Astrocyte (in vitro differentiated cells and primary cell): ENCODE data around the gene B4GALT1. TPM values are rescaled to one million over a fixed set of nuclear protein-coding genes. Genes with fewer than 3 reads are reported as not detected.

Experiments
- DNase-seq: peaks from one replicate; pipeline ENCODE4 v3.0.0-alpha.2; 2010; ENCODE audit warnings: low read depth
- FAIRE-seq: peaks from 2 replicates; lab custom pipeline; 2011; peaks lifted over from hg19 to GRCh38; lab: Jason Lieb, UNC
- H2AFZ ChIP-seq: 2 replicates; pipeline ENCODE4 v1.6.0; 2012; ENCODE audit warnings: low read depth, low read length, inconsistent platforms
- H3K27ac ChIP-seq: 2 replicates; pipeline ENCODE4 v1.5.1; 2011; ENCODE audit warnings: low read depth, low read length, inconsistent platforms
- H3K27me3 ChIP-seq: 2 replicates; pipeline ENCODE4 v1.6.0; 2011; ENCODE audit warnings: low read length, inconsistent platforms; ENCODE audit not compliant: insufficient read depth
- H3K36me3 ChIP-seq: 2 replicates; pipeline ENCODE4 v1.5.1; 2011; ENCODE audit warnings: low read length, inconsistent platforms; ENCODE audit not compliant: insufficient read depth
- H3K4me1 ChIP-seq: 2 replicates; pipeline ENCODE4 v1.5.1; 2011; ENCODE audit warnings: low read length, inconsistent platforms; ENCODE audit not compliant: insufficient read depth
- H3K4me2 ChIP-seq: 2 replicates; pipeline ENCODE4 v1.6.0; 2012; ENCODE audit warnings: low read length, inconsistent platforms
- H3K4me3 ChIP-seq: 2 replicates; pipeline ENCODE4 v1.5.1; 2011; ENCODE audit warnings: low read depth, mild to moderate bottlenecking, low read length, inconsistent platforms; ENCODE audit not compliant: insufficient read depth
- H3K79me2 ChIP-seq: 2 replicates; pipeline ENCODE4 v1.6.0; 2012; ENCODE audit warnings: mild to moderate bottlenecking, low read length, inconsistent platforms; ENCODE audit not compliant: insufficient read depth
- H3K9ac ChIP-seq: 2 replicates; pipeline ENCODE4 v1.6.0; 2012; ENCODE audit warnings: mild to moderate bottlenecking, low read length, inconsistent platforms
- H3K9me3 ChIP-seq: 2 replicates; pipeline ENCODE4 v1.5.1; 2012; ENCODE audit warnings: low read depth, mild to moderate bottlenecking, low read length, inconsistent platforms; ENCODE audit not compliant: insufficient read depth
- H4K20me1 ChIP-seq: 2 replicates; pipeline ENCODE4 v1.6.0; 2012; ENCODE audit warnings: low read length, inconsistent platforms; ENCODE audit not compliant: insufficient read depth
- H3K27ac Mint-ChIP-seq: one replicate; pipeline ENCODE4 v1.8.0; 2021; ENCODE audit warnings: mild to moderate bottlenecking, mixed read lengths; ENCODE audit not compliant: unreplicated experiment
- H3K27me3 Mint-ChIP-seq: one replicate; pipeline ENCODE4 v1.8.0; 2021; ENCODE audit warnings: low read depth, mixed read lengths; ENCODE audit not compliant: unreplicated experiment
- H3K36me3 Mint-ChIP-seq: one replicate; pipeline ENCODE4 v1.8.0; 2021; ENCODE audit warnings: low read depth, mixed read lengths; ENCODE audit not compliant: unreplicated experiment
- H3K4me1 Mint-ChIP-seq: one replicate; pipeline ENCODE4 v1.8.0; 2021; ENCODE audit warnings: low read depth, mixed read lengths; ENCODE audit not compliant: unreplicated experiment
- H3K4me3 Mint-ChIP-seq: one replicate; pipeline ENCODE4 v1.8.0; 2021; ENCODE audit warnings: mild to moderate bottlenecking, moderate library complexity, mixed read lengths; ENCODE audit not compliant: unreplicated experiment
- H3K9me3 Mint-ChIP-seq: one replicate; pipeline ENCODE4 v1.8.0; 2021; ENCODE audit warnings: mild to moderate bottlenecking, mixed read lengths; ENCODE audit not compliant: unreplicated experiment
- CTCF ChIP-seq: IDR thresholded peaks from 2 replicates; pipeline ENCODE4 v1.5.1; 2011; ENCODE audit warnings: low read depth, mild to moderate bottlenecking, inconsistent platforms, low read length, moderate library complexity; ENCODE audit not compliant: insufficient read depth
- EZH2 ChIP-seq: IDR thresholded peaks from 2 replicates; pipeline ENCODE4 v1.6.1; 2012; ENCODE audit warnings: mild to moderate bottlenecking, low read length, inconsistent platforms; ENCODE audit not compliant: insufficient read depth
- total RNA-seq: library from RNA; stranded (reverse); gene quantifications from 2 replicates; pipeline ENCODE4 v1.2.1, GENCODE V29; 2021

The B4GALT1 gene
- total RNA-seq, 1 donor from 2014 or later, result 93.1 TPM

DNA sequence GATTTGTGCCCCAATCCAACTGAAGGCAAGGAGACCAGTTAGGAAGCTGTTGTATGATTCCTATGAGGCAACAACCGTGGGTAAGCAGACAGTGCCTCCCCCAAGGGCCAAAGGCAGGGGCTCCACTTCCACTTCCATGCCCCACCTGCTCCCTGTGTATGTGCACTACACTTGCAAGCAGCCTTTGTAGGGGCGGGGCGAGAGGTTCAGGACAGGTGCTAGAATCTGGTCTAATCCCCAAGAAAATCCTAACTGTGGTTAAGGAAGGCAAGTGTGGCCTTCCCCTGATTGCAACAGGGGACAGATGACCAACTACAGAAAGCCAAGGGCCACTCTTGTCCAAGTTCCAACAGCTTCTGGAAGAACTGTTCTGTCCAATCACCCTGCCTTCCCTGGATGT is 41.7 kb downstream of the B4GALT1 start:
- no peaks in the 10 kb centered on the region for H3K27me3 Mint-ChIP-seq
- H3K9me3 Mint-ChIP-seq, result no peaks in the 10 kb centered on the region
- H3K27me3 ChIP-seq, result no peaks in the 10 kb centered on the region
- no peak overlapping the region for H3K27ac ChIP-seq
- FAIRE-seq, result no peak
- peaks cover 20% of the 10 kb centered on the region for H3K36me3 Mint-ChIP-seq
- H3K4me1 Mint-ChIP-seq, result peaks cover 38% of the 10 kb centered on the region
- no peak overlapping the region for H3K4me3 Mint-ChIP-seq
- TF ChIP-seq EZH2 (no peak), CTCF (no peak)
- no peaks in the 10 kb centered on the region for H3K9me3 ChIP-seq
- peaks cover 44% of the 10 kb centered on the region for H3K79me2 ChIP-seq
- DNase-seq, result no peak
- peaks cover 73% of the 10 kb centered on the region for H4K20me1 ChIP-seq
- H3K36me3 ChIP-seq, result peaks cover 2% of the 10 kb centered on the region
- H3K4me3 ChIP-seq, result no peak overlapping the region
- no peak overlapping the region for H3K27ac Mint-ChIP-seq
- peaks cover 9% of the 10 kb centered on the region for H3K4me1 ChIP-seq
- no peak overlapping the region for H2AFZ ChIP-seq
- no peak overlapping the region for H3K9ac ChIP-seq
- H3K4me2 ChIP-seq, result no peak overlapping the region

- Histone ChIP-seq H3K9ac (no peak overlapping the region), H3K27ac (no peak overlapping the region), H4K20me1 (peaks cover 72% of the 10 kb centered on the region), H3K79me2 (peaks cover 45% of the 10 kb centered on the region), H3K4me2 (no peak overlapping the region), H3K36me3 (peaks cover 2% of the 10 kb centered on the region), H3K27me3 (no peaks in the 10 kb centered on the region), H3K4me3 (no peak overlapping the region), H3K4me1 (peaks cover 4% of the 10 kb centered on the region), H3K9me3 (no peaks in the 10 kb centered on the region), H2AFZ (no peak overlapping the region)
- Mint-ChIP-seq H3K27ac (no peak overlapping the region), H3K4me1 (peaks cover 35% of the 10 kb centered on the region), H3K4me3 (no peak overlapping the region), H3K27me3 (no peaks in the 10 kb centered on the region), H3K36me3 (peaks cover 20% of the 10 kb centered on the region), H3K9me3 (no peaks in the 10 kb centered on the region)
- no peak for FAIRE-seq
- no peak for DNase-seq
- no peak for TF ChIP-seq CTCF
Measured at GRCh38 chr9:33124751-33125381, 42.3 kb downstream of the B4GALT1 start.

DNA sequence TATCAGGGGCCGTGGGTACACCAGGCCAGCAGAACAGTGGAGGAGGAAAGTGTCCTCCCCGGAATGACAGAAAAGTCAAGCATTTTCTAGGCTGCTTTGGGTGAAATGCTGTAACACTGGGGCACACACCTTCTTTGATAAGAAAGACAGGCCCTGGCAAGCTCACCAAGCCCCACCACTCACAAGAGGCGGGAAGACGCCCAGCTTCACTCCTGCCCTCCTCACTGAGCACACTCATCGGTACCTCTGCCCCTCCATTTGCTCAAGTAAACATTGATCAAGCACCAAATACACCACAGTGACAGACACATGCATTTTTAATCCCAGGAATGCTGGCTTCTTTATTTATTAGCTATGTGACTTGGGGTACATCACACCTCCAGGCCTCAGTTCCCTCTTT is 43.1 kb downstream of the B4GALT1 start:
- Mint-ChIP-seq H3K27ac (no peak overlapping the region), H3K4me1 (peaks cover 29% of the 10 kb centered on the region), H3K4me3 (no peak overlapping the region), H3K36me3 (peaks cover 17% of the 10 kb centered on the region), H3K9me3 (no peaks in the 10 kb centered on the region), H3K27me3 (no peaks in the 10 kb centered on the region)
- no peak overlapping the region for H3K4me2 ChIP-seq
- H3K9ac ChIP-seq, result no peak overlapping the region
- TF ChIP-seq CTCF, result no peak
- TF ChIP-seq EZH2, result no peak
- no peak overlapping the region for H2AFZ ChIP-seq
- FAIRE-seq (no peak), DNase-seq (no peak)
- H3K36me3 ChIP-seq, result peaks cover 2% of the 10 kb centered on the region
- H3K79me2 ChIP-seq, result peaks cover 40% of the 10 kb centered on the region
- H3K27ac ChIP-seq, result no peak overlapping the region
- H3K4me3 ChIP-seq, result no peak overlapping the region
- no peaks in the 10 kb centered on the region for H3K27me3 ChIP-seq
- peaks cover 4% of the 10 kb centered on the region for H3K4me1 ChIP-seq
- H4K20me1 ChIP-seq, result peaks cover 68% of the 10 kb centered on the region
- H3K9me3 ChIP-seq, result no peaks in the 10 kb centered on the region
